Activated naive CD4-positive, alpha-beta T cell treated with anti-CD3 and anti-CD28 coated beads for 36 hours (primary cell): ENCODE data around the gene PRMT9. TPM values are rescaled to one million over a fixed set of nuclear protein-coding genes. Genes with fewer than 3 reads are reported as not detected.

ENCODE experiments used
- CTCF ChIA-PET: fragments of 350-600 bp; sonication (Branson Sonifier 250); formaldehyde crosslinking; loops from one replicate; lab custom pipeline; 2021; ENCODE audit warnings: antibody characterized with exemption; lab: Charles Lee
- DNase-seq: peaks from one replicate; pipeline ENCODE4 v3.0.0-alpha.2; 2020
- H3K27ac Mint-ChIP-seq: one replicate; pipeline ENCODE4 v1.8.0; 2021; ENCODE audit warnings: mild to moderate bottlenecking, mixed read lengths
- H3K27me3 Mint-ChIP-seq: one replicate; pipeline ENCODE4 v1.8.0; 2021; ENCODE audit warnings: low read depth, mixed read lengths
- H3K36me3 Mint-ChIP-seq: one replicate; pipeline ENCODE4 v1.8.0; 2021; ENCODE audit warnings: low read depth, mixed read lengths
- H3K4me1 Mint-ChIP-seq: one replicate; pipeline ENCODE4 v1.8.0; 2021; ENCODE audit warnings: low read depth, mixed read lengths
- H3K4me3 Mint-ChIP-seq: one replicate; pipeline ENCODE4 v1.8.0; 2021; ENCODE audit warnings: mild to moderate bottlenecking, moderate library complexity, mixed read lengths
- H3K9me3 Mint-ChIP-seq: one replicate; pipeline ENCODE4 v1.8.0; 2021; ENCODE audit warnings: mixed read lengths
- intact Hi-C: fragments of 100-400 bp; cut with micrococcal nuclease; formaldehyde crosslinking; loops from one replicate; pipeline ENCODE4 v1.15.1; 2023
- total RNA-seq, 2 experiments: library from RNA; stranded (reverse); gene quantifications; one replicate each; pipeline ENCODE4 v1.2.3, GENCODE V29; 2021

The PRMT9 gene
- total RNA-seq, result 1 to 10 TPM; 7.3 to 8.2 TPM

GRCh38 chr4:147683717-147684700, at the start of gene PRMT9:
Gene PRMT9, minus strand, starts transcription at chr4:147684163. Its CDS starts 176 bp downstream, at chr4:147683987.
- Mint-ChIP-seq H3K36me3 (peaks cover 3% of the 10 kb centered on the region), H3K4me1 (peaks cover 19% of the 10 kb centered on the region), H3K9me3 (no peaks in the 10 kb centered on the region), H3K27me3 (no peaks in the 10 kb centered on the region), H3K4me3 (peak within 1 kb of the TSS; percentile 90), H3K27ac (peak within 1 kb of the TSS; percentile 91)
- intact Hi-C loops, result loop anchor here (1.0 to 5.0 kb wide), 5 partner anchors 47 to 1162 kb away; partner anchors contain the start of genes NR3C2, SLC10A7 and TMEM184C
- peak; percentile 91 for DNase-seq
- CTCF ChIA-PET, result interaction anchor here (0.6 to 2.9 kb wide), 5 partner anchors 24 to 183 kb away, joined by 3 to 15 read pairs (median 7); partner anchors contain the start of gene ARHGAP10

- Mint-ChIP-seq H3K9me3 (no peaks in the 10 kb centered on the region), H3K4me1 (peaks cover 34% of the 10 kb centered on the region), H3K27ac (peak overlapping the region; percentile 34), H3K4me3 (peak overlapping the region; percentile 84), H3K27me3 (peaks cover 8% of the 10 kb centered on the region), H3K36me3 (no peaks in the 10 kb centered on the region)
- DNase-seq, result peak; percentile 14
- intact Hi-C loops, result loop anchor here (1.0 to 5.0 kb wide), 4 partner anchors 60 to 710 kb away; partner anchors contain the start of gene NR3C2
- CTCF ChIA-PET, result interaction anchor here (1.2 to 8.0 kb wide), 4 partner anchors 8 to 133 kb away, joined by 4 to 57 read pairs (median 6); partner anchors contain the start of genes PRMT9 and TMEM184C
Observed at GRCh38 chr4:147732518-147733235, 48.7 kb upstream of the PRMT9 start.

GRCh38 chr4:147731580-147732517, 47.9 kb upstream of the PRMT9 start, which contains the start of gene ARHGAP10:
Gene ARHGAP10, plus strand, starts transcription at chr4:147732088. Its CDS starts 214 bp downstream, at chr4:147732302.
- Mint-ChIP-seq H3K4me1 (peaks cover 34% of the 10 kb centered on the region), H3K4me3 (peak within 1 kb of the TSS; percentile 85), H3K27ac (peak within 1 kb of the TSS; percentile 59), H3K36me3 (no peaks in the 10 kb centered on the region), H3K9me3 (no peaks in the 10 kb centered on the region), H3K27me3 (peaks cover 8% of the 10 kb centered on the region)
- intact Hi-C loops, result loop anchor here (1.0 to 5.0 kb wide), 7 partner anchors 48 to 710 kb away; partner anchors contain the start of genes NR3C2, PRMT9 and TMEM184C
- peak; percentile 72 for DNase-seq
- CTCF ChIA-PET, result interaction anchor here (0.8 to 8.0 kb wide), 6 partner anchors 8 to 447 kb away, joined by 3 to 57 read pairs (median 4); partner anchors contain the start of genes PRMT9 and TMEM184C

GRCh38 chr4:147730333-147730732, 46.4 kb upstream of the PRMT9 start:
- Mint-ChIP-seq H3K36me3 (no peaks in the 10 kb centered on the region), H3K4me3 (no peak overlapping the region), H3K27ac (no peak overlapping the region), H3K4me1 (peaks cover 23% of the 10 kb centered on the region), H3K9me3 (no peaks in the 10 kb centered on the region), H3K27me3 (peaks cover 8% of the 10 kb centered on the region)
- intact Hi-C loops, result loop anchor here (5.0 kb wide), 2 partner anchors 62 to 322 kb away; no protein-coding TSS in a partner anchor
- CTCF ChIA-PET, result interaction anchor here (8.0 kb wide), 1 partner anchor 136 kb away, joined by 57 read pairs; no protein-coding TSS in a partner anchor
- no peak for DNase-seq

- Mint-ChIP-seq H3K9me3 (no peaks in the 10 kb centered on the region), H3K27ac (no peak overlapping the region), H3K4me1 (peaks cover 8% of the 10 kb centered on the region), H3K27me3 (no peaks in the 10 kb centered on the region), H3K4me3 (no peak overlapping the region), H3K36me3 (no peaks in the 10 kb centered on the region)
- DNase-seq, result no peak
- CTCF ChIA-PET, result interaction anchor here (8.0 kb wide), 1 partner anchor 138 kb away, joined by 57 read pairs; no protein-coding TSS in a partner anchor
- intact Hi-C loops, result no loop called here
Observed at GRCh38 chr4:147727476-147728028, 43.6 kb upstream of the PRMT9 start.

GRCh38 chr4:147725673-147726072, 41.7 kb upstream of the PRMT9 start:
- no peak overlapping the region for H3K4me3 Mint-ChIP-seq
- intact Hi-C loops, result no loop called here
- CTCF ChIA-PET, result interaction anchor here (8.0 kb wide), 1 partner anchor 140 kb away, joined by 57 read pairs; no protein-coding TSS in a partner anchor
- H3K27ac Mint-ChIP-seq, result no peak overlapping the region
- H3K9me3 Mint-ChIP-seq, result no peaks in the 10 kb centered on the region
- H3K4me1 Mint-ChIP-seq, result peaks cover 3% of the 10 kb centered on the region
- no peaks in the 10 kb centered on the region for H3K27me3 Mint-ChIP-seq
- no peak for DNase-seq
- H3K36me3 Mint-ChIP-seq, result no peaks in the 10 kb centered on the region

- Mint-ChIP-seq H3K27me3 (no peaks in the 10 kb centered on the region), H3K36me3 (no peaks in the 10 kb centered on the region), H3K27ac (no peak overlapping the region), H3K4me3 (no peak overlapping the region), H3K9me3 (no peaks in the 10 kb centered on the region), H3K4me1 (no peaks in the 10 kb centered on the region)
- DNase-seq, result no peak
- intact Hi-C loops, result no loop called here
- CTCF ChIA-PET, result interaction anchor here (1.9 kb wide), 1 partner anchor 141 kb away, joined by 7 read pairs; no protein-coding TSS in a partner anchor
Observed at GRCh38 chr4:147724468-147725201, 40.7 kb upstream of the PRMT9 start.

- H3K27me3 Mint-ChIP-seq, result no peaks in the 10 kb centered on the region
Observed at GRCh38 chr4:147723326-147723725, 39.4 kb upstream of the PRMT9 start.

GRCh38 chr4:147717878-147718277, 33.9 kb upstream of the PRMT9 start:
- CTCF ChIA-PET, result no interaction called here
- Mint-ChIP-seq H3K4me3 (no peak overlapping the region), H3K9me3 (no peaks in the 10 kb centered on the region), H3K27ac (no peak overlapping the region), H3K4me1 (peaks cover 4% of the 10 kb centered on the region), H3K36me3 (no peaks in the 10 kb centered on the region), H3K27me3 (peaks cover 7% of the 10 kb centered on the region)
- intact Hi-C loops, result loop anchor here (10.0 kb wide), 1 partner anchor 553 kb away; no protein-coding TSS in a partner anchor
- no peak for DNase-seq

More at GRCh38 chr4:147723326-147723725, 39.4 kb upstream of the PRMT9 start:
- Mint-ChIP-seq H3K36me3 (no peaks in the 10 kb centered on the region), H3K4me1 (no peaks in the 10 kb centered on the region), H3K9me3 (no peaks in the 10 kb centered on the region), H3K27ac (no peak overlapping the region), H3K4me3 (no peak overlapping the region)
- intact Hi-C loops, result no loop called here
- CTCF ChIA-PET, result interaction anchor here (1.9 kb wide), 1 partner anchor 143 kb away, joined by 7 read pairs; no protein-coding TSS in a partner anchor
- no peak for DNase-seq
